Hepatic stellate cell (primary cell): Measurements from ENCODE around the gene SPATA2L.
"Not testable (repeated sequence)": the region's sequence is repeated elsewhere in the genome, so short reads cannot be mapped to it uniquely, and the experiment has no call there.

ENCODE experiments used
- DNase-seq: peaks from one replicate; pipeline ENCODE4 v3.0.0; 2011; ENCODE audit warnings: low spot score

The SPATA2L gene

DNA sequence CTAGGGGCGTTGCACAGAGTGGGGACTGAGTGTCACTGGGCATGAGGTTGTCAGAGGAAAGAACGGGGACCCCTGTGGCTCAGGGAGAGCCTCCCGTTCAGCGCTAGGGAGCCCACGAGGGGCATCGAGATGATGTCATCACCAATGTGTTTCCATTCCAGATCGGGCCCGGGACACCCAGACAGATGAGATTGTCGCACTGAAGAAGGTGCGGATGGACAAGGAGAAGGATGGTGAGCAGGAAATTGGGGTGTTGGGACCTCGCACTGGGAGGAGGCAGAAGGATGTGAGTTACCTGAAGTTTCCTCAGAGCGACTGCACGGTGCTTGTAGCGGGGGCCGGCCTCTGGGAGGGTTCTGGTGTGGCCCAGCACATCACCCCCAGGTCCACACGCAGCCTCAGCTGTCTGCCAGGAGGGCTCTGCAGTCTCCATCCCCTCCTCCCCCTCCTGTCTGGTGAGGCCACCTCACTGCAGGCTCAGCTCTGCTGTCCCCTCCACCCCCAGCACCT is 11.1 kb downstream of the SPATA2L start:
- no peak for DNase-seq

DNA sequence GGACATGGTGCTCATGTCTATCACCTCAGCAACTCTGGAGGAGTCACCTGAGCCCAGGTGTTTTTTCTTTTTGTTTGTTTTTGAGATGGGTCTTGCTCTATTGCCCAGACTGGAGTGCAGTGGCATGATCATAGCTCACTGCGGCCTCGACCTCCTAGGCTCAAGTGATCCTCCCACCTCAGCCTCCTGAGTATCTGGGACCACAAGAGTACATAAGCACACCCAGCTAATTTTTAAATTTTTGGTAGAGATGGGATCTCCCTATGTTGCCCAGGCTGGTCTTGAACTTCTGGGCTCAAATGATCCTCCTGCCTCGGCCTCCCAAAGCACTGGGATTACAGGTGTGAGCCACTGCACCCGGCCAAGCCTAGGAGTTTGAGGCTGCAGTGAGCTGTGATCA is 11.9 kb downstream of the SPATA2L start:
- DNase-seq, result not testable (repeated sequence)

DNA sequence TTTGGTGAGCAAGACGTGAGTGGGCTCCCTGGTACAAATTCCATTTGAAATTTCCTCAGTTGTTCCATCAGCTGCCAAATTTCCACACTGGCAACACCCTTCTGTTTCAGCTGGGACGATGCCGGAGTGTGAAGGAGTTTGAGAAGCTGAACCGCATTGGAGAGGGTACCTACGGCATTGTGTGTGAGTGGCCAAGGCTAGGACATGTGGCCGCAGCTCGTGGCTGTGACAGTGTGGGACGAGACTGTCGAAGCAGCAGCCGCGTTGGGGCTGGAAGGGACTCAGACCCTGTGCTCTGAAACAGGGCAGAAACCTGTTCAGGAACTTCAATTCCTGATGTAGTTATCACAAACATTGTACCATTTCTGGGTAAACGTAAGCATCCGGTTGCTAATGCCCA is 12.4 kb downstream of the SPATA2L start:
- no peak for DNase-seq

- DNase-seq, result no peak
Observed at GRCh38 chr16:89688395-89688794, 13.1 kb downstream of the SPATA2L start.

DNA sequence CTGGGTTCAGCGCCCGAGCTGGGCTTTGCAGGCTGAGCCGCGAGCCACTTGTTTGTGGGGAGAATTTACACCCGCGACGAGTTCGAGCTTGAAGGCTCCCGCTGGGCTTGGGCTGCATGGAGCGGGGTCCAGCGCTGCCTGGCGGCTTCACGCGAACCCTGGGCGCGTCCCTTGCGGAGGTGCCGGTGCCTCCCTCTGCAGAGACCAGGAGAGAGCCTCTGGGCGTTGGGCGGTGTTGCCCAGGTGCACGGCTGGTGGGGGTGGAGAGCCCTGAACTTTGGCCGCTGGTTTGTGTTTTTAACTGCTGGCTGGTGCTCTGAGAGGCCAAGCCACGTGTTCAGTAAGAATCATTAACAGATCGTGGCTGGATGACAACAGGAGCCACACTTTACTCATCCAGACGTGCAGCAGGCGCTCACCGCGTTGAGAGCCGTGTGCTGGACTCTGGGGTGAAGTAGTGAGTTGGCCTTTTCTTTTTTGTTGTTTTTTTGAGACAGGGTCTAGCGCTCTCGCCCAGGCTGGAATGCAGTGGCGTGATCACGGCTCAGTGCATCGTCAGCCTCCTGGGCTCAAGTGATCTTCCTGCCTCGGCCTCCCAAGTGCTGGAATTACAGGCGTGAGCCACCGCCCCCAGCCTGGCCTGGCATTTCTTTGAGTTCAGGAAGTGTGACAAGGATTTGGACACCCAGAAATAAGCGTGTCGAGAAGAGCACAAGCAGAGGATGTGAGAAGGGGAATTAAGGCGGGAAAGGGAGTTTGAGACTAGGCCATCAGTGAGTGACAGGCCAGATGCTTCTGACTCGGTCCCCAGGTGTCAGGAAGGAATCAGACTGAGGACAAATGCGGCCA is 14.2 kb downstream of the SPATA2L start:
- peak; percentile 60 for DNase-seq

DNA sequence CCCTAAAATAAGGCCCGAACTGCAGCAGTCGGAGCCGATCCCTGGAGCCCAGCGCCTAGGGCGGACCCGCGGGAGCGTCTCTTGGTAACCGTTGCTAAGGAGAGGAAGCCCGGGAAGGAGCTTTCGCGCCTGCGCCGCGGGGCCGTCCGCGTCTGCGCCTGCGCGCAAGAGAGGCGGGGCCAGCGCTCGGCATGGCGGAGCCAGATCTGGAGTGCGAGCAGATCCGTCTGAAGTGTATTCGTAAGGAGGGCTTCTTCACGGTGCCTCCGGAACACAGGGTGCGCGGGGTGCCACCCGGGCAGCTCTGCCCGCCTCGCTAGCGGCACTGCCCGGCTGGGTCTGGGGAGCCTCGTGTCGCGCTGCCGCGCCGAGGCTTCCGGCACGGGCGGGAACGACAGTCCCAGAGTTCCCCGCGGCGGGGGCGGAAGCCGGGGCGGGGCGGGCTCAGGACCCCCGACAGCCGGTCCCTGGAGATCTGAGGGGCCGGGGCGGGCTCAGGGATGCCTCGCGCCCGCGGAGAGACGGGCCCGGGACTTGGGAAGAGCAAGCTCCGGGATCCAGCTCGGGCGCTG is 14.9 kb downstream of the SPATA2L start, which contains the start of gene CDK10:
TSS of gene CDK10 (plus strand) at position 170 of the 572 bp plus-strand sequence. CDS start at position 192, 22 bp downstream.
- peak; percentile 99 for DNase-seq

DNA sequence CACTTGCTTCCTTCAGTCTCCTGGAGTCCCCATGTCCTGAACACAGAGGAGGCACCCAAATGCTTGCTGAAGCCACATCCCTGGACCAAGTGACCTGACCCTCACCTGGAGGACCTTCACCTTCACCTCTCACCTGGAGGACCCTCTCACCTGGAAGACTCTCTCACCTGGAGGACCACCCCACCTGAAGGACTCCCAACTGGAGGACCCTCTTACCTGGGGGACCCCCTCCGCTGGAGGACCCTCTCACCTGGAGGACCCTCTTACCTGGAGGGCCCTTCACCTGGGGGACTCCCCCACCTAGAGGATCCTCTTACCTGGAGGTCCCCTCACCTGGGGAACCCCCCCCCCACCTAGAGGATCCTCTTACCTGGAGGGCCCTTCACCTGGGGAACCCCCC is 15.6 kb downstream of the SPATA2L start:
- DNase-seq, result no peak

- DNase-seq, result no peak
Observed at GRCh38 chr16:89678258-89678657, 23.2 kb downstream of the SPATA2L start.

DNA sequence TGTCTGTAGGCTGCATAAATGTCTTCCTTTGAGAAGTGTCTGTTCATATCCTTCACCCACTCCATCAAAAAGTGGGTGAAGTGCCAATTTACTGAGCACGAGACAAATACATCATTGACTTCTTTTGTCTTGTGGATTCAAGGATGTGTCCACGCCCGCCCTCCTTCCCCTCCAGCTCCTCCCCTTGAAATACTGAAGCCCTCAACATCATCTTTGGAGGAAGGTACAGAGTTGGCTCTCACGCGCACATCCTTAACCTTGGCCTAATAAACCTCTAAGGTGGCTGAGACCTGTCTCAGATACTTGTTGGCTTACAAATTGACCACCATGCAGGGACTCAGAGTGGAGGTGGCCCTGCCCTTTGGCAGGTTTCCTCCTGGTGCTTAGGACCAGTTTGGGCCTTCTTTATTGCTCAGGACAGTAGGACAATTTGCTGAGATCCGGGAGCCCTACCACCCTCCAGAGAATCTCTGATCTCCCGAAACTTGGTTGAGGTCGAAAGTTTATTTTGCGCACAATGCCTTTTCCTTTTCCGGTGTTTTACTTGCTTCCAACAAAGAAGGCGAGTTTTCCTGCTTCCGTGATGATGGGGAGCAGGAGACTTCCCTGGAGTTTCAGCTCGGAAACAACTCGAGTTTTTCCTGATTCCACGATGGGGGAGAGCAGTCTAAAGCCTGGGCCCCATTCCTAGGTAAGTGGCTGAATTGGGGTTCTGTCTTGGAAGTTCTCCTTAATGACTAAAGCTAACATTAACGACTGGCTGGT is 29.1 kb downstream of the SPATA2L start:
- no peak for DNase-seq

DNA sequence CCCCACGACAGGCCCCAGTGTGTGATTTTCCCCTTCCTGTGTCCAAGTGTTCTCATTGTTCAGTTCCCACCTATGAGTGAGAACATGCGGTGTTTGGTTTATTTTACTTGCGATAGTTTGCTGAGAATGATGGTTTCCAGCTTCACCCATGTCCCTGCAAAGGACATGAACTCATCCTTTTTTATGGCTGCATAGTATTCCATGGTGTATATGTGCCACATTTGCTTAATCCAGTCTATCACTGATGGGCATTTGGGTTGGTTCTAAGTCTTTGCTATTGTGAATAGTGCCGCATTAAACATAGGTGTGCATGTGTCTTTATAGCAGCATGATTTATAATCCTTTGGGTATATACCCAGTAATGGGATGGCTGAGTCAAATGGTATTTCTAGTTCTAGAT is 29.9 kb downstream of the SPATA2L start:
- DNase-seq, result not testable (repeated sequence)

GRCh38 chr16:89670496-89671431 is 30.7 kb downstream of the SPATA2L start:
- DNase-seq, result peak; percentile 35

GRCh38 chr16:89669755-89670154 is 31.8 kb downstream of the SPATA2L start:
- no peak for DNase-seq

GRCh38 chr16:89668790-89669158 is 32.7 kb downstream of the SPATA2L start:
- DNase-seq, result no peak

GRCh38 chr16:89667633-89668032 is 33.9 kb downstream of the SPATA2L start:
- no peak for DNase-seq

DNA sequence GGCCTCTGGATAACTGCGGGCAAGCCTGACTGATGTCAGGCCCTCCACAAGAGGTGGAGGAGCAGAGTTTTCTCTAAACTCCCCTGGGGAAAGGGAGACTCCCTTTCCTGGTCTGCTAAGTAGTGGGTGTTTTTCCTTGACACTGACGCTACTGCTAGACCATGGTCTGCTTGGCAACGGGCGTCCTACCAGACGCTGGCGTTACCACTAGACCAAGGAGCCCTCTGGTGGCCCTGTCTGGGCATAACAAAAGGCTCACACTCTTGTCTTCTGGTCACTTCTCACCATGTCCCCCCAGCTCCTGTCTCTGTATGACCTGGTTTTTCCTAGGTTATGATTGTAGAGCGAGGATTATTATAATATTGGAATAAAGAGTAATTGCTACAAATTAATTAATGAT is 34.5 kb downstream of the SPATA2L start:
- DNase-seq, result not testable (repeated sequence)

- not testable (repeated sequence) for DNase-seq
Observed at GRCh38 chr16:89664238-89664637, 37.3 kb downstream of the SPATA2L start.

GRCh38 chr16:89661215-89661614 is 40.3 kb downstream of the SPATA2L start:
- DNase-seq, result no peak

DNA sequence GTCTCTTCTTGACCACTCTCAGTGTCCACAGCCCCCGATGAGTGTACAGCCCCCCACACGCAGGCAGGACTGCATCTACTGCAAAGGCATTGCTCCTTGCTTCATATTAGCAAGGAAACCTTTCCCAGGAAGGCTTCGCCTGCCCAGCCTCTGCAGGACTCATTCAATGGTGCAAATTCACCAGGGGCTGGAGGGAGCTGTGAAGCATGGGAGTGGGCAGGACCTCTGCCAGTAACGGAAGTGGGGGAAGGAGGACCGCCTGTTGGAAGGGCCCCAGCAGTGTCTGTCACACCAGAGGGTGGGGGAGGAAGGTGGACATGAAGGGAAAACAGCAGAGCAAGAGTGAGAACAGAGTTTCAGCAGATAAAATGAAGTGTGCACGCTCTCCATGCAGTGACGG is 41.4 kb downstream of the SPATA2L start:
- DNase-seq, result no peak

- DNase-seq, result peak; percentile 55
Observed at GRCh38 chr16:89658221-89658879, 43.2 kb downstream of the SPATA2L start.

- peak; percentile 96 for DNase-seq
Observed at GRCh38 chr16:89657442-89658220, 43.9 kb downstream of the SPATA2L start, which contains the start of the genes CHMP1A and SPATA33. Gene CHMP1A, minus strand, starts transcription at chr16:89657708. Its CDS starts 120 bp downstream, at chr16:89657588. Gene SPATA33, plus strand, starts transcription at chr16:89657836. Its CDS starts 76 bp downstream, at chr16:89657912.
